Peyer's patch (tissue), 4 donors: ENCODE measurements around the gene ASCC1.

Experiments used
- POLR2A ChIP-seq, 2 donors: fragments of 450-650 bp; IDR thresholded peaks; one replicate each; pipeline ENCODE4 v1.5.1; 2017; ENCODE audit warnings: antibody characterized with exemption in 2 of 2, mild to moderate bottlenecking in 2 of 2, moderate library complexity in 2 of 2
- TF ChIP-seq, protein P1 (sequence below), 6 experiments: fragments of 450-650 bp in 4 of 6; fragments of 200-600 bp in 2 of 6; sonication (generic) in 1 of 6; IDR thresholded peaks; one replicate each; pipeline ENCODE4 v1.5.1; 2017 to 2019; ENCODE audit warnings: antibody characterized with exemption in 6 of 6, mild to moderate bottlenecking in 3 of 6, moderate library complexity in 1 of 6

DNA sequence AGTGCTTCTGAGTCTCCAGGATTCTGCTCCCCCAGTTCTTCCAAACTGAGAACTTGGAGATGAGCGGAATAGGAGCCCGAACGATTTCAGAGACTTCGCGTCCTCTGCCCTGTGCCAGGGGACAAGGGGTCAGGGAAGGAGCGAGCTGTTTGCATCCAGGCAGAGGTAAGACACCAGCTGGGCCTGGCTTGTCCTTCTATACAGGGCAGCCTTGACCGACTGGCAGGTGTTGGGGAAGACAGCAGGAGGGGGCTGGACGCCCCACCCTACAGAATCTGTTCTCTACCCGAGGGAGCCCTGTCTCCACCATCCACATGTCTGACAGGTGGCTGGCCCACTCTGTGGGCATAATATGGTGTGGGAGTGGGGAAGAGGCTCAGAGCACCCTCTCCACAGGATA lies 134.9 kb downstream of the ASCC1 start:
- TF ChIP-seq, protein P1, sequence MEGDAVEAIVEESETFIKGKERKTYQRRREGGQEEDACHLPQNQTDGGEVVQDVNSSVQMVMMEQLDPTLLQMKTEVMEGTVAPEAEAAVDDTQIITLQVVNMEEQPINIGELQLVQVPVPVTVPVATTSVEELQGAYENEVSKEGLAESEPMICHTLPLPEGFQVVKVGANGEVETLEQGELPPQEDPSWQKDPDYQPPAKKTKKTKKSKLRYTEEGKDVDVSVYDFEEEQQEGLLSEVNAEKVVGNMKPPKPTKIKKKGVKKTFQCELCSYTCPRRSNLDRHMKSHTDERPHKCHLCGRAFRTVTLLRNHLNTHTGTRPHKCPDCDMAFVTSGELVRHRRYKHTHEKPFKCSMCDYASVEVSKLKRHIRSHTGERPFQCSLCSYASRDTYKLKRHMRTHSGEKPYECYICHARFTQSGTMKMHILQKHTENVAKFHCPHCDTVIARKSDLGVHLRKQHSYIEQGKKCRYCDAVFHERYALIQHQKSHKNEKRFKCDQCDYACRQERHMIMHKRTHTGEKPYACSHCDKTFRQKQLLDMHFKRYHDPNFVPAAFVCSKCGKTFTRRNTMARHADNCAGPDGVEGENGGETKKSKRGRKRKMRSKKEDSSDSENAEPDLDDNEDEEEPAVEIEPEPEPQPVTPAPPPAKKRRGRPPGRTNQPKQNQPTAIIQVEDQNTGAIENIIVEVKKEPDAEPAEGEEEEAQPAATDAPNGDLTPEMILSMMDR (IDR thresholded peaks at IDR 0.05) = no peak
- no peak for TF ChIP-seq POLR2A (IDR thresholded peaks at IDR 0.05)
